Measurements from ENCODE around the gene P3R3URF.

Gene P3R3URF

DNA sequence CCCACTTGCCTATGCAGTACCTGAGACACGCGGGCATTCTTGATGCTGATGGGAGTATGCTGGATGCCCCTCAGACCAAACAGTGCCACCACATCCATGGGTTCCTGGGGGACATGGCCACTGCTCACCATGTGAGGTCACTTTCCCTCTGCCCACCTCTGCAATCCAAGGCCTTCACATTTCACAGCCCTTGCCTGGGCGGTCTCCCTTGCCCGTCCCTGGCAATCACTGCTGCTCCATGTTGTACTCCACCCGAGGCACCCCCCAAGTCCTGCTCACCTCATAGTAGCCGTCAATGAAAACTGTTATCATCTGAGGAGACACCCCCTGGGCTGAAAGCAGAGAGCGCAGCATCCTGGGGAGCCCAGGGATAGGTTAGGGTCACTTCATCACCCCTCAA is 17.0 kb upstream of the P3R3URF start:
- no peak for DNase-seq

DNA sequence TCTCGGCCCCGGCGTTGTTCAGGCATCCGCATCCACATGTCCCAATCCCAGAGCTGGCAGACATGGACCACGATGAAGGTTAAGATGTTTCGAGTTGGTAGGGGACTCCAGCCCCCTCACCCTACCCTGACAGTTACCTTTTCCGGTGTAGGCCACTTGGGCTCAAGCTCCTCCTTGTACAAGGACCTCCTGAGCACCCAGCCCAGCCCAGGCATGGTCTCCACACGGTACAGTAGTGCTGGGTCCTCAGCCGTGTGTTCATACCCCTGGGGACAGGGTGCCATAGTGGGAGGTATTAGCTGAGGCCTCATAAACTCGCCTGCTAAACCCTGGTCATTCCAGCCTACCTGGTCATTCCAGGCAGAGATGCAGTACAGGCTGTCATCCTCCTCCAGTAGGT is 15.9 kb upstream of the P3R3URF start:
- DNase-seq, result no peak

DNA sequence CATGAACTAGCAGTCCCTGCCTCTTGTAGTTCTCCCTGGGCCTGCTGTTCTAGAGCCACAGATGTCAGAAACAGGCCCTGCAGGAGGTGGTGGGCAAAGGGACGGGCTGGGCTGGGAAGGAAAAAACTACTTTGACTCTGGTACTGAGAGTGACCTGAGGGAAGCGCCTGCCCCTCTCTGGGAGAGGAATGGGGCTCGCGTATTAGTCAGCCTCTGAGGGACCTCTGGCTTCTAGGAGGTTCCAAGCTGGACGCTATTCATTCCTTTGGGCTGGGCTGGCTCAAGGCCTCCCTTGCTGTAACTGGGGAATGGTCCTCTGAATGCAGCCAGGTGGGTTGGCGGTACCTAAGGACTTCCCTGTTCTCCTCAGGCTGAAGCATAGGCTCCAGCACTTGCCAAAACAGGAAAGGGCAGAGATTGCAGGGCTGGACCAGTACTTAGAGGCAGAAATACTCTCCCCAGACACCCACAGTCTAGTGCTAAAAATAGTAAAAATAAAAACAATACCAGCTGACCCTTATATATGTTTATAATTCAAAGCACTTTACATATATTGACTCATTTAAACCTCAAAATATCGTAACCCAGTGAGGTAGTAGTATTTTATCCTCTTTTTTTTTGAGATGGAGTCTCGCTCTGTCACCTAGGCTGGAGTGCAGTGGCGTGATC is 14.9 kb upstream of the P3R3URF start:
- DNase-seq, result no peak

GRCh38 chr1:46190539-46190938 is 14.3 kb upstream of the P3R3URF start:
- no peak for DNase-seq

GRCh38 chr1:46188295-46189030 is 12.2 kb upstream of the P3R3URF start:
- DNase-seq, result peak; percentile 79

GRCh38 chr1:46187106-46187869 is 11.0 kb upstream of the P3R3URF start:
- peak; percentile 95 for DNase-seq

DNA sequence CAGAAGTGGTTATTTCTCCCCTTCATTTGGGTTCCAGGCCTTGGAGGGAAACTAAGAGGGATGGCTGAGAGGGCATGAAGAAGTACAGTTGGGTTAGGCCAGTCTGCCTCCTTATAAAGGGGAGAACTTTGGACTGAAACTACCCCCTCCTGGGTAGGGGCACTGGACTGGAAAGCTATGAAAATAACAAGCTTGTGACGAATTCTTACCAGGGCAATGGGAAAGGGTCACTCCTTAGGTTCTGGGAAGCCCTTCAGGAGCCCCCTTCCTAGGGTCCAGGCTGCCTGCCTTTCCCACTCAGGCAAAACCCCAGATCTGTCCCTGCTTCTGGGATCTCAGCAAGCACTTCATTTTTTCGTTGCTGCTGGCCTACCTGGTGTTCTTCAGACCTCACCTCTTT is 9.8 kb upstream of the P3R3URF start:
- DNase-seq, result no peak

- DNase-seq, result no peak
Observed at GRCh38 chr1:46184920-46185658, 8.8 kb upstream of the P3R3URF start.

- DNase-seq, result no peak
Observed at GRCh38 chr1:46183926-46184557, 7.8 kb upstream of the P3R3URF start.

- peak; percentile 95 for DNase-seq
Observed at GRCh38 chr1:46183079-46183847, 7.0 kb upstream of the P3R3URF start.

DNA sequence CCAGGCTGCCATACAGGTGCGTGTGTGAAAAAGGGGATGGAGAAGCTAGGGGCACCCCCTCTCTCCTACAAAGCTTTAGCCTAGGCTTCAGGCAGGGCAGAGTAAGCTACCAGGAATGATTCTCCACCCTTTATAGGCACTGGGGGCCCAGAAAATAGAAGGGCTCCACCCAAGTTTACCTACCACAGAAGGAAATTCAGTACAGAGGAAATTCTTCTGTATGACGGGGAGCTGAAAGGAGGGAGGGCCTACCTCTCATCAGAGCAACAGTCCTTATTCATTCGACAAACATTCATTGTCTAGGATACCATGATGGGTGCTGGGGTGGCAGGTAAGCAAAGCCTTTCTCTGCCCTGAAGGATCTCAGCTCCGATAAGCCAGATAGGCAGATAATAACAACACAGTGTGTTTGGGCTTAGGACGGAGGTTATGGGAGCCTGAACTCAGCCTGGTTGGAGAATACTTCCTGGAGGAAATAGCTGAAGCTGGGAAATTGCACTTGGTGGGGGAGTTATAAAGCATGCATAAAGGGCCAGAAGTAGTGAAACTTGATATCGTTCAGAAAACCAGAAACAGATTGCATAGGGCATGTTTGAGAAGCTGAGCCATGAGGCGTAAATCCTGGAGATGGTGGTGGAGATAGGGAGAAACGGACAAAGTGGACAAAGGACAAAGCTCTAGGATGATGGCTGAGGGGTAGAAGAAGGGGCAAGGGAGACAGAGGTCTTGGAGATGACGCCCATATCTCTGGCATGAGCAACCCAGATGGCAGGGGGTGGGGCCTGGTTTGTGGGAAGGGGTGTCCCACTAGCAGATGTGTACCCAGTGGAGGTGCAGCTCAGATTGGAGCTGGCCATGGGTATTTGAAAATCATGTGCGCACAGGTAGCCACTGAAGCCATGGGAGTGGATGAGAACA is 5.3 kb upstream of the P3R3URF start:
- peak; percentile 76 for DNase-seq

GRCh38 chr1:46180082-46180616 is 3.9 kb upstream of the P3R3URF start:
- peak; percentile 90 for DNase-seq

DNA sequence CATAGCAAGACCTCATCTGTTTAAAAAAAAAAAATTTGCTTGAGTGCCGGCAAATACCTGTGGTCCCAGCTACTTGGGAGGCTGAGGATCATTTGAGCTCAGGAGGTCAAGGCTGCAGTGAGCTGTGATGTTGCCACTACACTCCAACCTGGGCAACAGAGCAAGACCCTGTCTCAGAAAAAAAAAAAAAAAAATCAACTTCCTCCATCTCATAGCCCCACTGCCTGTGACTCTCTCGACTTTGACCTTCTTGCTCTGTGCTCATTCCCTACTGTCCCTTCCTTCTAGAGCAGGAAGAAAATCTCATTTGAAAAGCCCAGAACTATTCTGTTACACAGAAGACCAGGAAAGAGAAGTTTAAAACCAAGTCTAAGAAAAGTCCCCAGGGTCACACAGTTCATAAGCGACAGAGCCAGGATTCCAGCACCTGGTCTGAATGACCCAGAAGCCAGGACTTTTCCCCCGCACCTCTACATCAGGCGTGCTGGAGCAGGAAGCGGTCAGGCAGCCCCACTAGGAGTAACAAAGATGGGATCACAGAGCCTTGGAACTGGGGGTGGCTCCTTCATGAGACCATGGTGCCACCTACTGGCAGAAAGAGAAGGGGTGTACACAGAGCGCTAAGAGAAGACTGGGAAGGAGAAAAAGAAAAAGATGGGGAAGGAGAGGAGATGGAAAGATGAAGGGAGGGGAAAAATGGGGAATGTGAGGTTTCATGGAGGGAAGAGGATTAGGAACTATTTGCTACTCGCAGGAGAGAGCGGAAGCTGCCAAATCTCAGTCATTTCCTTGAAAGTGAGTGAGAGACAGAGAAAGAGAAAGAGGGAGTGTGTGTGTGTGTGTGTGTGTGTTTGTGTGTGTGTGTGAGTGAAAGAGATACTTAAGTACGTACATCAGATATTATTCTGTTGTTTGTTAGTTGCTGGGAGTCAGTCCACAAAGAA is 3.1 kb upstream of the P3R3URF start:
- DNase-seq, result peak; percentile 90

- DNase-seq, result no peak
Observed at GRCh38 chr1:46175243-46175642, 1.0 kb downstream of the P3R3URF start.

DNA sequence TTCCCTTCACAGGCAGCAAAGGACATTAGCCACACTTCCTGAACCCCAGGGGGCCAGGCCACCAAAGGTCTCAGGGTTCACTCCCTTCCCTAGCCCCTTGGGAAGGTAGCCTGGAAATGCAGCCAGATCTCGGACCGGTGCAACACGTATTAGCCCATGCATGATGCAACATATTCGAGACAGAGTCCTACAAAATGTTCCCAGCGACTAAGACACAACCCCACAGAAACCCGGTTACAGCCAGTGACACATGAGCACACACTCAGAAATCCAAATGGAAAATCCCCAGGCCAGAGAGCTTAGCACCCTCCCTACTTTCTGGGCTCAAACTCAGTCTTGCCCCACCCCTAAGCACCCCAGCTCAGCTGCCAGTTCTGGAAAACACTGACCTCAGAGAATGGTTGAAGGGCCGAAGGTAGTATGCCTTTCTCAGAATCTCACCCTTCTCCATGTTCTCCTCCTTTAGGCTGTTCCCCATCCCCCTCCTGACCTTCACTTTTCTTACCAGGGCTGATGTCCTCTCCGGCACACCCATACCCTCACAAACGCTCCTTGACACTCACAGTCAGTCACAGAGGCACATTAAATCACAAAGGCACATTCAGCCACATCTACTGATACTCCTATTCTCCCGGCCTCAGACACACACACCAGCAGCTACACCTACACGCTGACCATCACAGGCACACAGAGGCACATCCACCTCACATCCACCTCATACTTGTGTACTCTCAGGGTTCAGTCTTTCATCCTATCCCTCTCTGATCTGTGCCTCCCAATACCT is 1.6 kb downstream of the P3R3URF start, which contains the start of gene TSPAN1:
TSPAN1 (plus strand) TSS at position 640 of the 784 bp plus-strand sequence. CDS start 6,021 bp downstream, outside the sequence.
- no peak for DNase-seq

GRCh38 chr1:46173361-46173856 is 2.9 kb downstream of the P3R3URF start:
- peak; percentile 60 for DNase-seq

DNA sequence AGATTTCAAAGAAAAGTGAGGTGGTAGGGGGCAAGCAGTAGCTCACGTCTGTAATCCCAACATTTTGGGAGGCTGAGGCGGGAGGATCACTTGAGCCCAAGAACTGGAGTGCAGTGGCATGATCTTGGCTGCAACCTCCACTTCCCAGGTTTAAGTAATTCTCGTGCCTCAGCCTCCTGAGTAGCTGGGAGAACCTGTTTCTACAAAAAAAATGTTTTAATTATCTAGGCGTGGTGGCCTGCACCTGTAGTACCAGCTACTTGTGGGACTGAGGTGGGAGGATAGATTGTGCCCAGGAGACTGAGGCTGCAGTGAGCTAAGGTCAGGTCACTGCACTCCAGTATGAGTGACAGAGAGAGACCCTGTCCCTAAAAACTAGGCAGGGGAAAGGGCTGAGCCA is 4.0 kb downstream of the P3R3URF start:
- no peak for DNase-seq

GRCh38 chr1:46171871-46172270 is 4.4 kb downstream of the P3R3URF start:
- peak; percentile 49 for DNase-seq

All from NCI-H69 (cell line).